ENCODE results near the gene ADGRF4.

Gene ADGRF4

DNA sequence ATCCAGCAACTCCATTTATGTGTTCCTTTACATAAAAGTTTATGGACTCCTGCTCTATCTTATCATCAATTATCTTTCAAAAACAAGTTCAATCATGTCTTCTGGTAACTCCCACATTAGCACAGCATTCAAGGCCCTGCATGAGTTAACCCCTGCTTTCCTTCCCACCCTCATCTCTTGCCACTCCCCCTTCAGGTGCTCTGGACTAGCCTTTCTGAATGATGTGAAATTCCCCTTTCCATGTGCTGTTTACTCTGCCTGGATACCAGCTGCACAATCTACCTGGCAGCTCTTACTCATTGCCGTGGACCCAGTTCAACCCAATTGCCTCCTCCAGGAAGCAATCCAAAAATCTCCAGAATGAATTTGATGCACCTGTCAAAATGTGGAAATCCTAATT lies 11.9 kb downstream of the ADGRF4 start:
- H3K4me3 ChIP-seq (ENCODE audit: low read length in 2 of 2): no peak overlapping the region
- H3K9ac ChIP-seq (ENCODE audit: low read depth in 1 of 2, low read length in 2 of 2): no peak overlapping the region
- no peaks in the 10 kb centered on the region for H3K4me1 ChIP-seq (ENCODE audit: control insufficient read depth in 2 of 2, insufficient read depth in 2 of 2, low read length in 2 of 2)
- no peaks in the 10 kb centered on the region for H3K36me3 ChIP-seq (ENCODE audit: control insufficient read depth in 2 of 2, insufficient read depth in 2 of 2, low read length in 2 of 2)
- H3K9me3 ChIP-seq (ENCODE audit: control insufficient read depth in 2 of 2, low read length in 2 of 2): no peaks in the 10 kb centered on the region
- no peaks in the 10 kb centered on the region for H3K27me3 ChIP-seq (ENCODE audit: control insufficient read depth in 2 of 2, insufficient read depth in 2 of 2, low read length in 2 of 2)
- H3K27ac ChIP-seq (ENCODE audit: low read depth in 2 of 2, low read length in 2 of 2): no peak overlapping the region

DNA sequence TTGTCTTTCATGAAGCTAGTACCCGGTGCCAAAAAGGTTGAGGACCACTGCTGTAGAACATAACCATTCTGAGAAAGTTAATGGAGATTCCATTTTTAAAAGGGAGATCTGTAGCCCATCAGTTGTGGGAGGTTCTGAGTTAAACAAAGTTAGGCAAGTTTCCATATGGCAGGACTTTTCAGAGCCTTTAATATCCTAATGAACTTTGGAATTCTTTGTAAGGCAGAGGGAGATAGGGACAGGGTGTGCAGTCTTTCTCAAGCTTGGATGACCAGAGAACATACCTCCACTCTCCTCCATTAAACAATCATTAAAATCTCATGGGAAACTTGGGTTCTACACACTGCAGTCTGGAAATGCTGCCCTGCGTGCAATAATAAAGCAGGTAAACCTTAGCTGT lies 14.8 kb downstream of the ADGRF4 start:
- Histone ChIP-seq H3K27me3 (ENCODE audit: control insufficient read depth in 2 of 2, insufficient read depth in 2 of 2, low read length in 2 of 2) (no peaks in the 10 kb centered on the region), H3K4me1 (ENCODE audit: control insufficient read depth in 2 of 2, insufficient read depth in 2 of 2, low read length in 2 of 2) (no peaks in the 10 kb centered on the region), H3K4me3 (ENCODE audit: low read length in 2 of 2) (no peak overlapping the region), H3K9ac (ENCODE audit: low read depth in 1 of 2, low read length in 2 of 2) (no peak overlapping the region), H3K9me3 (ENCODE audit: control insufficient read depth in 2 of 2, low read length in 2 of 2) (no peaks in the 10 kb centered on the region), H3K27ac (ENCODE audit: low read depth in 2 of 2, low read length in 2 of 2) (no peak overlapping the region), H3K36me3 (ENCODE audit: control insufficient read depth in 2 of 2, insufficient read depth in 2 of 2, low read length in 2 of 2) (no peaks in the 10 kb centered on the region)

DNA sequence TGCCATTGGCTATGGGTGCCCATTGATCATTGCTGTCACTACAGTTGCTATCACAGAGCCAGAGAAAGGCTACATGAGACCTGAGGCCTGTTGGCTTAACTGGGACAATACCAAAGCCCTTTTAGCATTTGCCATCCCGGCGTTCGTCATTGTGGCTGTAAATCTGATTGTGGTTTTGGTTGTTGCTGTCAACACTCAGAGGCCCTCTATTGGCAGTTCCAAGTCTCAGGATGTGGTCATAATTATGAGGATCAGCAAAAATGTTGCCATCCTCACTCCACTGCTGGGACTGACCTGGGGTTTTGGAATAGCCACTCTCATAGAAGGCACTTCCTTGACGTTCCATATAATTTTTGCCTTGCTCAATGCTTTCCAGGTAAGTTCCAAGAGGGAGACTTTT lies 16.4 kb downstream of the ADGRF4 start:
- Histone ChIP-seq H3K36me3 (ENCODE audit: control insufficient read depth in 2 of 2, insufficient read depth in 2 of 2, low read length in 2 of 2) (no peaks in the 10 kb centered on the region), H3K4me1 (ENCODE audit: control insufficient read depth in 2 of 2, insufficient read depth in 2 of 2, low read length in 2 of 2) (no peaks in the 10 kb centered on the region), H3K9me3 (ENCODE audit: control insufficient read depth in 2 of 2, low read length in 2 of 2) (no peaks in the 10 kb centered on the region), H3K27ac (ENCODE audit: low read depth in 2 of 2, low read length in 2 of 2) (no peak overlapping the region), H3K27me3 (ENCODE audit: control insufficient read depth in 2 of 2, insufficient read depth in 2 of 2, low read length in 2 of 2) (no peaks in the 10 kb centered on the region), H3K4me3 (ENCODE audit: low read length in 2 of 2) (no peak overlapping the region), H3K9ac (ENCODE audit: low read depth in 1 of 2, low read length in 2 of 2) (no peak overlapping the region)

GRCh38 chr6:47715782-47716181 lies 17.4 kb downstream of the ADGRF4 start:
- no peak overlapping the region for H3K9ac ChIP-seq (ENCODE audit: low read depth in 1 of 2, low read length in 2 of 2)
- no peaks in the 10 kb centered on the region for H3K4me1 ChIP-seq (ENCODE audit: control insufficient read depth in 2 of 2, insufficient read depth in 2 of 2, low read length in 2 of 2)
- no peaks in the 10 kb centered on the region for H3K36me3 ChIP-seq (ENCODE audit: control insufficient read depth in 2 of 2, insufficient read depth in 2 of 2, low read length in 2 of 2)

DNA sequence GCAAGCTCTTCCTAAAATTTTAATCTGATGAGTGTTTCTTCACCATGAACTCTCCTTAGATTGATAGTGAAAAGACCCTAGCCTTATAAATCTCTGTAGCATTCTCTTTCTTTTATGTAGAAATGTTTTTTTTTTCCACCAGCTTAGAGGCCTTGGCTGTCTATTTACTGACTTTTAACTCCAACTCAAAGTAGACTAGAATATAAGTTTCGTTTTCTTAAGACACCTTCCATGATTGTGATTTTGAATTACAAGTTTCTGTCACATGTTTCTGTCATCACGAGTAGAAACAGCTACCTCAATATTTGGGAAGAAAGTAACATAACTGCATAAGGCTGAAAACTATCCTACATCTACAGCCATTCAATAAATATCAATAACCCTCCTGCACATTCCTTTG lies 17.8 kb downstream of the ADGRF4 start:
- no peaks in the 10 kb centered on the region for H3K27me3 ChIP-seq (ENCODE audit: control insufficient read depth in 2 of 2, insufficient read depth in 2 of 2, low read length in 2 of 2)
- H3K4me1 ChIP-seq (ENCODE audit: control insufficient read depth in 2 of 2, insufficient read depth in 2 of 2, low read length in 2 of 2): no peaks in the 10 kb centered on the region
- no peaks in the 10 kb centered on the region for H3K9me3 ChIP-seq (ENCODE audit: control insufficient read depth in 2 of 2, low read length in 2 of 2)
- no peak overlapping the region for H3K9ac ChIP-seq (ENCODE audit: low read depth in 1 of 2, low read length in 2 of 2)
- no peak overlapping the region for H3K27ac ChIP-seq (ENCODE audit: low read depth in 2 of 2, low read length in 2 of 2)
- H3K4me3 ChIP-seq (ENCODE audit: low read length in 2 of 2): no peak overlapping the region
- H3K36me3 ChIP-seq (ENCODE audit: control insufficient read depth in 2 of 2, insufficient read depth in 2 of 2, low read length in 2 of 2): no peaks in the 10 kb centered on the region

More at GRCh38 chr6:47715782-47716181, 17.4 kb downstream of the ADGRF4 start:
- Histone ChIP-seq H3K4me3 (ENCODE audit: low read length in 2 of 2) (no peak overlapping the region), H3K27ac (ENCODE audit: low read depth in 2 of 2, low read length in 2 of 2) (no peak overlapping the region), H3K9me3 (ENCODE audit: control insufficient read depth in 2 of 2, low read length in 2 of 2) (no peaks in the 10 kb centered on the region), H3K27me3 (ENCODE audit: control insufficient read depth in 2 of 2, insufficient read depth in 2 of 2, low read length in 2 of 2) (no peaks in the 10 kb centered on the region)

GRCh38 chr6:47718571-47718970 lies 20.2 kb downstream of the ADGRF4 start:
- Histone ChIP-seq H3K36me3 (ENCODE audit: control insufficient read depth in 2 of 2, insufficient read depth in 2 of 2, low read length in 2 of 2) (no peaks in the 10 kb centered on the region), H3K4me1 (ENCODE audit: control insufficient read depth in 2 of 2, insufficient read depth in 2 of 2, low read length in 2 of 2) (no peaks in the 10 kb centered on the region), H3K27me3 (ENCODE audit: control insufficient read depth in 2 of 2, insufficient read depth in 2 of 2, low read length in 2 of 2) (no peaks in the 10 kb centered on the region), H3K9ac (ENCODE audit: low read depth in 1 of 2, low read length in 2 of 2) (no peak overlapping the region), H3K4me3 (ENCODE audit: low read length in 2 of 2) (no peak overlapping the region), H3K27ac (ENCODE audit: low read depth in 2 of 2, low read length in 2 of 2) (no peak overlapping the region), H3K9me3 (ENCODE audit: control insufficient read depth in 2 of 2, low read length in 2 of 2) (no peaks in the 10 kb centered on the region)

DNA sequence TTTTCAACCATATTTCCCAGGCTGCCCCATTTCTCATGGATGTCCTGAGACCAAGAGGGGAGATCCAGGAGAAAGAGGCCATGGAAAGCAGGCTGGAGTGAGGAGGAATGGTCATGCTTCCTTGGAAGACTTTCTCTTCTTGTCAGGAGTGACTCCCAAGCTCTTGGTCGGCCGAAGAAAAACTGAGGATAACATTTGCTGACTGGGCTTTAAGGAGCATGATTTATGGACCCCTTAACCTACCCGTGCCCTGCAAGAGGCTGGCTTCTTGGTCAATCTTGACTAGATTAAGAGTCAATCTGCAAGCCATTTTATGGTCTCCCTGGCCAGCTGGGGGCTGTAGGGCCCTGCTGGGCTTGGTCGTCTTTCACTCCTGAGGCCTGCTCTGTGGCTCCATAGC lies 22.8 kb downstream of the ADGRF4 start:
- Histone ChIP-seq H3K4me1 (ENCODE audit: control insufficient read depth in 2 of 2, insufficient read depth in 2 of 2, low read length in 2 of 2) (no peaks in the 10 kb centered on the region), H3K27ac (ENCODE audit: low read depth in 2 of 2, low read length in 2 of 2) (no peak overlapping the region), H3K36me3 (ENCODE audit: control insufficient read depth in 2 of 2, insufficient read depth in 2 of 2, low read length in 2 of 2) (no peaks in the 10 kb centered on the region), H3K4me3 (ENCODE audit: low read length in 2 of 2) (no peak overlapping the region), H3K9me3 (ENCODE audit: control insufficient read depth in 2 of 2, low read length in 2 of 2) (no peaks in the 10 kb centered on the region), H3K27me3 (ENCODE audit: control insufficient read depth in 2 of 2, insufficient read depth in 2 of 2, low read length in 2 of 2) (no peaks in the 10 kb centered on the region), H3K9ac (ENCODE audit: low read depth in 1 of 2, low read length in 2 of 2) (no peak overlapping the region)

GRCh38 chr6:47722194-47722593 lies 23.8 kb downstream of the ADGRF4 start:
- no peaks in the 10 kb centered on the region for H3K27me3 ChIP-seq (ENCODE audit: control insufficient read depth in 2 of 2, insufficient read depth in 2 of 2, low read length in 2 of 2)
- no peak overlapping the region for H3K4me3 ChIP-seq (ENCODE audit: low read length in 2 of 2)
- H3K9me3 ChIP-seq (ENCODE audit: control insufficient read depth in 2 of 2, low read length in 2 of 2): no peaks in the 10 kb centered on the region
- H3K4me1 ChIP-seq (ENCODE audit: control insufficient read depth in 2 of 2, insufficient read depth in 2 of 2, low read length in 2 of 2): no peaks in the 10 kb centered on the region
- no peaks in the 10 kb centered on the region for H3K36me3 ChIP-seq (ENCODE audit: control insufficient read depth in 2 of 2, insufficient read depth in 2 of 2, low read length in 2 of 2)
- H3K9ac ChIP-seq (ENCODE audit: low read depth in 1 of 2, low read length in 2 of 2): no peak overlapping the region
- H3K27ac ChIP-seq (ENCODE audit: low read depth in 2 of 2, low read length in 2 of 2): no peak overlapping the region

- Histone ChIP-seq H3K27ac (ENCODE audit: low read depth in 2 of 2, low read length in 2 of 2) (no peak overlapping the region), H3K9ac (ENCODE audit: low read depth in 1 of 2, low read length in 2 of 2) (no peak overlapping the region), H3K27me3 (ENCODE audit: control insufficient read depth in 2 of 2, insufficient read depth in 2 of 2, low read length in 2 of 2) (no peaks in the 10 kb centered on the region), H3K9me3 (ENCODE audit: control insufficient read depth in 2 of 2, low read length in 2 of 2) (no peaks in the 10 kb centered on the region), H3K36me3 (ENCODE audit: control insufficient read depth in 2 of 2, insufficient read depth in 2 of 2, low read length in 2 of 2) (no peaks in the 10 kb centered on the region), H3K4me1 (ENCODE audit: control insufficient read depth in 2 of 2, insufficient read depth in 2 of 2, low read length in 2 of 2) (no peaks in the 10 kb centered on the region), H3K4me3 (ENCODE audit: low read length in 2 of 2) (no peak overlapping the region)
These were observed 25.9 kb downstream of the ADGRF4 start for GRCh38 chr6:47724300-47724699.

DNA sequence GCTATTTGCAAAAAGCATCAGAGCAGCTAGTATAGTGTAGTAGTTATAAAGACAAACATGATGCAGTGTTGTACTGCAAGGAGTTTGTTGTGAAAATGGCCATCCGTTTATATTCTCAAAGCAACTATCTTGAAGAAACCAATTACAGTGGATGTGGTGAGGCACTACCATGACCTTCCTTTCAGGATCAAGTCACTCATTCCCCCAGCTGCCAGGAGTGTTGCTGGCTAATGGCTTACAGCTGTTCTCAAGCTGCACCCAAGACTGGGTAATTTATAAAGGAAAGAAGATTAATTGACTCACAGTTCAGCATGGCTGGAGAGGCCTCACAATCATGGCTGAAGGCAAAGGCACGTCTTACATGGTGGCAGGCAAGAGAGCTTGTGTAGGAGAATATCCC lies 29.0 kb downstream of the ADGRF4 start:
- H3K4me1 ChIP-seq (ENCODE audit: control insufficient read depth in 2 of 2, insufficient read depth in 2 of 2, low read length in 2 of 2): no peaks in the 10 kb centered on the region
- H3K36me3 ChIP-seq (ENCODE audit: control insufficient read depth in 2 of 2, insufficient read depth in 2 of 2, low read length in 2 of 2): no peaks in the 10 kb centered on the region
- no peak overlapping the region for H3K9ac ChIP-seq (ENCODE audit: low read depth in 1 of 2, low read length in 2 of 2)
- no peaks in the 10 kb centered on the region for H3K9me3 ChIP-seq (ENCODE audit: control insufficient read depth in 2 of 2, low read length in 2 of 2)
- no peaks in the 10 kb centered on the region for H3K27me3 ChIP-seq (ENCODE audit: control insufficient read depth in 2 of 2, insufficient read depth in 2 of 2, low read length in 2 of 2)
- H3K27ac ChIP-seq (ENCODE audit: low read depth in 2 of 2, low read length in 2 of 2): no peak overlapping the region
- H3K4me3 ChIP-seq (ENCODE audit: low read length in 2 of 2): no peak overlapping the region

GRCh38 chr6:47729019-47729418 lies 30.6 kb downstream of the ADGRF4 start:
- Histone ChIP-seq H3K27me3 (ENCODE audit: control insufficient read depth in 2 of 2, insufficient read depth in 2 of 2, low read length in 2 of 2) (no peaks in the 10 kb centered on the region), H3K4me1 (ENCODE audit: control insufficient read depth in 2 of 2, insufficient read depth in 2 of 2, low read length in 2 of 2) (no peaks in the 10 kb centered on the region), H3K4me3 (ENCODE audit: low read length in 2 of 2) (no peak overlapping the region), H3K36me3 (ENCODE audit: control insufficient read depth in 2 of 2, insufficient read depth in 2 of 2, low read length in 2 of 2) (no peaks in the 10 kb centered on the region), H3K9me3 (ENCODE audit: control insufficient read depth in 2 of 2, low read length in 2 of 2) (no peaks in the 10 kb centered on the region), H3K9ac (ENCODE audit: low read depth in 1 of 2, low read length in 2 of 2) (no peak overlapping the region), H3K27ac (ENCODE audit: low read depth in 2 of 2, low read length in 2 of 2) (no peak overlapping the region)

Data from mucosa of rectum (tissue), 2 donors.